HL-60 (cell line): ENCODE measurements around the gene FILIP1L.

Experiments
- DNase-seq, 2 experiments: peaks; one replicate each; pipeline ENCODE4 v3.0.0-alpha.2; 2010 to 2020; ENCODE audit warnings: low read depth in 1 of 2, low spot score in 1 of 2
- H3K27ac ChIP-seq: fragments of 250-450 bp; sonication (Bioruptor Pico); replicated peaks from 2 replicates; pipeline ENCODE4 v1.5.1; 2020; ENCODE audit warnings: mild to moderate bottlenecking, moderate library complexity
- H3K27me3 ChIP-seq: fragments of 250-450 bp; sonication (Bioruptor Pico); 2 replicates; pipeline ENCODE4 v1.5.1; 2021; ENCODE audit warnings: mild to moderate bottlenecking, moderate library complexity; ENCODE audit not compliant: insufficient read depth, poor library complexity, severe bottlenecking
- H3K4me3 ChIP-seq: replicated peaks from 2 replicates; pipeline ENCODE4 v1.5.1; 2011; ENCODE audit warnings: mild to moderate bottlenecking, control low read depth, low read length; ENCODE audit not compliant: insufficient read depth
- GABPA ChIP-seq: IDR thresholded peaks from 2 replicates; pipeline ENCODE4 v1.6.1; 2012; ENCODE audit warnings: low read depth
- POLR2AphosphoS5 ChIP-seq: IDR thresholded peaks from 2 replicates; pipeline ENCODE4 v1.6.1; 2012; ENCODE audit warnings: low read depth
- SPI1 ChIP-seq: IDR thresholded peaks from 2 replicates; pipeline ENCODE4 v1.6.1; 2012; ENCODE audit warnings: low read depth, mild to moderate bottlenecking, borderline replicate concordance
- TF ChIP-seq, protein P1 (sequence below): IDR thresholded peaks from one replicate; pipeline ENCODE4 v1.5.1; 2011; ENCODE audit warnings: low read length, control low read depth, inconsistent platforms; ENCODE audit not compliant: insufficient read depth
- TF ChIP-seq, protein P2 (sequence below): IDR thresholded peaks from 2 replicates; pipeline ENCODE4 v1.6.1; 2012; ENCODE audit warnings: low read depth; ENCODE audit not compliant: insufficient replicate concordance

The FILIP1L gene

DNA sequence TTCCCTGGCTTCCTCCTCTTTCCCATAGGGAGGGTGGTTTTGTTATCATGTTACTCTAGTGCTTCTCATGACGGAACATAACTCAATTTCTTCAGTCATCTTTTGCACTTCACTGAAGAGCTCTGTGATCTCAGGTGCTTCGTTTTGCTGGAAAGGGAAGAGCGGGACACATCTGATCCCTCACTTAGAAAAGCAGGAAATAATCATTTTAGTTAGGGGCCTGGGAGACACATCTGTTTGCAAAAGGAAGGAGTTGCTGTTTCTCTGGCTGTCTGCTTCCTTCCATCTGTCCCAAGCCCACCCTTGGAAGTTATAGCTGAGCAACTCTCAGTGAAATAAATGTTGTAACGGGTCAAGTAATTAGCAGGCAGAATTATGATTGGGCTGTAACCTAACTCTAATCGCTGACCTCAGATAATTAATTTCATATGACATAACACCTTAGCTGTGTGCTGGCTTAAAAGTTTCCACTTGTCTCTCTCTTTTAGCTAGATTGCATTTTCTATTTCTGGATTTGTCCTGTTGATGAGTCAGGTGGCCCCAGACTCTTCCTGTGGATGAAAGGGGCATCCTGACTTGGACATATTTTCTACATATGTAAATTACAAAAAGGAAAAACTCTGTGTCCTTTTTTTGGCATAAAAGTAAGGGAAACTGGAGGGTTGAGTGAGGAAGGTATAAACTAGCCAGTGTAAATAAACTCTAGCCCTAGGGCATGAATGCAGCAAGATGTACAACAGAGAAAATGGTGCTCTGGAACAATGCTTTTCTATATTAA is 11.0 kb upstream of the FILIP1L start:
- TF ChIP-seq, protein P1, sequence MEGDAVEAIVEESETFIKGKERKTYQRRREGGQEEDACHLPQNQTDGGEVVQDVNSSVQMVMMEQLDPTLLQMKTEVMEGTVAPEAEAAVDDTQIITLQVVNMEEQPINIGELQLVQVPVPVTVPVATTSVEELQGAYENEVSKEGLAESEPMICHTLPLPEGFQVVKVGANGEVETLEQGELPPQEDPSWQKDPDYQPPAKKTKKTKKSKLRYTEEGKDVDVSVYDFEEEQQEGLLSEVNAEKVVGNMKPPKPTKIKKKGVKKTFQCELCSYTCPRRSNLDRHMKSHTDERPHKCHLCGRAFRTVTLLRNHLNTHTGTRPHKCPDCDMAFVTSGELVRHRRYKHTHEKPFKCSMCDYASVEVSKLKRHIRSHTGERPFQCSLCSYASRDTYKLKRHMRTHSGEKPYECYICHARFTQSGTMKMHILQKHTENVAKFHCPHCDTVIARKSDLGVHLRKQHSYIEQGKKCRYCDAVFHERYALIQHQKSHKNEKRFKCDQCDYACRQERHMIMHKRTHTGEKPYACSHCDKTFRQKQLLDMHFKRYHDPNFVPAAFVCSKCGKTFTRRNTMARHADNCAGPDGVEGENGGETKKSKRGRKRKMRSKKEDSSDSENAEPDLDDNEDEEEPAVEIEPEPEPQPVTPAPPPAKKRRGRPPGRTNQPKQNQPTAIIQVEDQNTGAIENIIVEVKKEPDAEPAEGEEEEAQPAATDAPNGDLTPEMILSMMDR = no peak
- no peak for TF ChIP-seq GABPA
- no peak for TF ChIP-seq SPI1
- TF ChIP-seq, protein P2, sequence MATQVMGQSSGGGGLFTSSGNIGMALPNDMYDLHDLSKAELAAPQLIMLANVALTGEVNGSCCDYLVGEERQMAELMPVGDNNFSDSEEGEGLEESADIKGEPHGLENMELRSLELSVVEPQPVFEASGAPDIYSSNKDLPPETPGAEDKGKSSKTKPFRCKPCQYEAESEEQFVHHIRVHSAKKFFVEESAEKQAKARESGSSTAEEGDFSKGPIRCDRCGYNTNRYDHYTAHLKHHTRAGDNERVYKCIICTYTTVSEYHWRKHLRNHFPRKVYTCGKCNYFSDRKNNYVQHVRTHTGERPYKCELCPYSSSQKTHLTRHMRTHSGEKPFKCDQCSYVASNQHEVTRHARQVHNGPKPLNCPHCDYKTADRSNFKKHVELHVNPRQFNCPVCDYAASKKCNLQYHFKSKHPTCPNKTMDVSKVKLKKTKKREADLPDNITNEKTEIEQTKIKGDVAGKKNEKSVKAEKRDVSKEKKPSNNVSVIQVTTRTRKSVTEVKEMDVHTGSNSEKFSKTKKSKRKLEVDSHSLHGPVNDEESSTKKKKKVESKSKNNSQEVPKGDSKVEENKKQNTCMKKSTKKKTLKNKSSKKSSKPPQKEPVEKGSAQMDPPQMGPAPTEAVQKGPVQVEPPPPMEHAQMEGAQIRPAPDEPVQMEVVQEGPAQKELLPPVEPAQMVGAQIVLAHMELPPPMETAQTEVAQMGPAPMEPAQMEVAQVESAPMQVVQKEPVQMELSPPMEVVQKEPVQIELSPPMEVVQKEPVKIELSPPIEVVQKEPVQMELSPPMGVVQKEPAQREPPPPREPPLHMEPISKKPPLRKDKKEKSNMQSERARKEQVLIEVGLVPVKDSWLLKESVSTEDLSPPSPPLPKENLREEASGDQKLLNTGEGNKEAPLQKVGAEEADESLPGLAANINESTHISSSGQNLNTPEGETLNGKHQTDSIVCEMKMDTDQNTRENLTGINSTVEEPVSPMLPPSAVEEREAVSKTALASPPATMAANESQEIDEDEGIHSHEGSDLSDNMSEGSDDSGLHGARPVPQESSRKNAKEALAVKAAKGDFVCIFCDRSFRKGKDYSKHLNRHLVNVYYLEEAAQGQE = no peak
- no peak for TF ChIP-seq POLR2AphosphoS5

DNA sequence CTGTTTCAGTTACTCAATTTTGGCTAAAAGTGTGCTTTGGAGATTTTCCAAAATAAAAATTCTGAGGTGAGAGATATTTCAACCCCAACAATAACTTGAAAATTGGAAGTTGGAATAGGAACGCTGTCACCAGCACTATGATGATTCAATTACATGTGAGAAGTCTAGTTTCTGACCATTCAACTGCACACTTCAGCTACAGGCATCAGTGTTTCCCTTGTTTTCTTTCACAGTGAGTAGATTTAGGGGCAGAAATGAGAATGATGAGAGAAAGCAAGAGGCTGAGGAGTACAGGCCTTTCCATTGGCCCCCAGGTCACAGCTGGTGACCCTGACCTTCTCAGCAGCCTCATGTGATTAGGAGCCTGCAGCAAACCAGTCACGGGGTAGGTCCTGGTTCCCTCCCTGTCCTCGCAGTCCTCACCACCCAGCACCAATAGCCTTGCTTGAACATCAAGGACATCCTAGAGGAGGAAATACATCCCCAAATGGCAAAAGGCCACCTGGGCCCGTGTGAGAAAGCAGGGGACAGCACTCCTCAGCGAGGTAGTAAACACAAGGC is 10.0 kb upstream of the FILIP1L start:
- Histone ChIP-seq H3K27me3 (no peaks in the 10 kb centered on the region), H3K27ac (no peak overlapping the region), H3K4me3 (no peak overlapping the region)
- DNase-seq = no peak
- no peak for TF ChIP-seq POLR2AphosphoS5
- TF ChIP-seq SPI1 = no peak
- TF ChIP-seq, protein P1 = no peak
- TF ChIP-seq, protein P2 = no peak
- no peak for TF ChIP-seq GABPA

More for the DNA sequence above, 11.0 kb upstream of the FILIP1L start:
- DNase-seq = no peak
- H3K4me3 ChIP-seq = no peak overlapping the region
- H3K27me3 ChIP-seq = no peaks in the 10 kb centered on the region
- no peak overlapping the region for H3K27ac ChIP-seq

DNA sequence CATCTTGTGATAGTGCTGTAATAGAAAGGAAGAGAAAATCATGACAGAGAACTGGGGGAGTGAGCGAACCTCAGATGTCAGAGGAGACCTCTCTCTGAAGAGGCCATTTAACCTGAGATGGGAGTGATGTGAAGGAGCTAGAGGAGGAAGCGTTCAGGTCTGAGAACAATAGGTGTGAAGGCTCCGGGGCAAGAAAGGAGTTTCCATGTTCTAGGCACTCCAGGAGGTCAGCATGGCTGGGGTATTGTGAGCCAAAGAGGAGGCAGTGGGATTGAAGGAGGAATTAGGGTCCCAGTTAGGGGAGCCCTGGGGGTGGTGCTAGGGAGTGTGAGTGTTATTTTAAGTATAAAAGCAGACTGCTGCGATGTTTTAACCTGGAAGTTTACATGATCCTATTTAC is 8.8 kb upstream of the FILIP1L start:
- Histone ChIP-seq H3K27ac (no peak overlapping the region), H3K4me3 (no peak overlapping the region), H3K27me3 (no peaks in the 10 kb centered on the region)
- DNase-seq = no peak
- TF ChIP-seq GABPA (no peak), SPI1 (no peak), POLR2AphosphoS5 (no peak)
- TF ChIP-seq, protein P1 = no peak
- TF ChIP-seq, protein P2 = no peak
